GM21526 (cell line): ENCODE measurements around the gene NOL4L.
"Not testable (repeated sequence)": the region's sequence is repeated elsewhere in the genome, so short reads cannot be mapped to it uniquely, and the experiment has no call there.

ENCODE experiments used
- ATAC-seq: cut with Tn5 transposase; IDR thresholded peaks from one replicate; pipeline ENCODE4 v1.9.1; 2021; ENCODE audit warnings: moderate library complexity; ENCODE audit not compliant: unreplicated experiment, low FRiP score

NOL4L gene

GRCh38 chr20:32512047-32512385, 73.1 kb downstream of the NOL4L start:
- no peak for ATAC-seq

DNA sequence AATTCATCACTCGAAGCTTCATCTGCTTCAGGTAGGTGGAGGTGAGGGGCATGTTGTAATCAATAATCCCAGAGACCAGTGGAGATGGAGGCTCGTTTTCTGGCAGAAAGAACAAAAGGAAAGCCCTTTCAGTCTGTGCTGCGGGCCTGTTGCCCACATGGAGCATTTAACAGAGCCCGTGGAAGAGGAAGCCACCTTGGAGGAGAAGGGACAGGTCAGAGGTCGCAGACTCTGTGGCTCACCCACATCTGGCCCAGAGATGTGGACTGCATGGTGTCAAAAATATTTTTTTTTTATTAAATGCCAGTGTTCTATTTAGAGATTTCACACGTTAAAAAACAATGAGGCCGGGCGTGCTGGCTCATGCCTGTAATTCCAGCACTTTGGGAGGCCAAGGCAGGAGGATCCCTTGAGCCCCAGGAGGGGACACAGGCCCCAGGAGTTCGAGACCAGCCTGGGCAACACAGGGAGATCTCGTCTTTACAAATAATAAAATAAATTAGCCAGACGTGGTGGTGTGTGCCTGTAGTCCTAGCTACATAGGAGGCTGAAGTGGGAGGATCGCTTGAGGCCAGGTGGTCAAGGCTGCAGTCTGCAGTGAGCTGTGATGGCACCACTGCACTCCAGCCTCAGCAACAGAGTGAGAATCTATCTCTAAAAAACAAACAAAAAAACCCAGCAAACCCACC, 73.6 kb downstream of the NOL4L start:
- ATAC-seq: no peak

GRCh38 chr20:32510601-32511357, 74.4 kb downstream of the NOL4L start:
- ATAC-seq: no peak

GRCh38 chr20:32510120-32510600, 75.0 kb downstream of the NOL4L start:
- no peak for ATAC-seq

DNA sequence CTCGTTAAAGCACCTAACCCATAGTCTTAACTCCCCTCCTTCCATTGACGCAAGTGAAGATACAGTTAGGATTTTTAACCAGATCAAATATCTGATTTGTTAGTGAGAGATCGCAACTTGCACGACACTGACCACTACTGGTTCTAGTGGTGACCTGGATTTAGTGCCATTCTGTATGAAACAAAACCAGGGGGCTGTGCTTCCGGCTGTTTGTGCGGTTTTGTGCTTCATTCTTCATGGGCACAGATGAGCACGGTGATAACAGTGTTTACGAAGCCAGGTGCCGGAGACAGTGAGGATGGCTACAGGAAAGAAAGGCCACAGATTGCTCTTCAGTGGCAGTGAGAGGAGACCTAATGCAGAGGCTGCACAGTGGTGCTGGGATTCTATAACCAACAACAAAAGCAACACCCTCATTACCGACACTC, 75.5 kb downstream of the NOL4L start:
- ATAC-seq: no peak

- no peak for ATAC-seq
Observed at GRCh38 chr20:32508775-32509119, 76.4 kb downstream of the NOL4L start.

- ATAC-seq: no peak
Observed at GRCh38 chr20:32507998-32508774, 76.9 kb downstream of the NOL4L start.

- no peak for ATAC-seq
Observed at GRCh38 chr20:32506721-32507120, 78.4 kb downstream of the NOL4L start.

- no peak for ATAC-seq
Observed at GRCh38 chr20:32505723-32506473, 79.2 kb downstream of the NOL4L start.

DNA sequence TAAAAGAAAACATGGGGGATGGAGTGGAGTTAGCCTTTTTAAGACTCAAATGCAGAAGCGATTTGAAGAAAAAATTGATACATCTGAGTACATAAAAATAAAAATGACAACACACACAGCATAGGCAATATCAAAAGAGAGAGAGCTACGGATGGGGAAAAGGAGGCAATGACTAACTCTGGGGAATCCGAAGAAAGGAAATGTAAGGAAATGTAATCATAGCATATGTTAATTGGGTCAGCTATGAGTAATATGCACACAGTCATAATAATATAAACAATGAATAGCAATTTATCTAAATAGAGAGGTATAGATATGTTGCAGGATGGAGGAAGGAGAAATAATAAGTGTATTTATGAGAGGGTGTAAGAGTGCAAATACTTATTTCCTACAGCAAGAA, 83.4 kb downstream of the NOL4L start:
- ATAC-seq: no peak

- ATAC-seq: no peak
Observed at GRCh38 chr20:32497589-32498224, 87.4 kb downstream of the NOL4L start.

DNA sequence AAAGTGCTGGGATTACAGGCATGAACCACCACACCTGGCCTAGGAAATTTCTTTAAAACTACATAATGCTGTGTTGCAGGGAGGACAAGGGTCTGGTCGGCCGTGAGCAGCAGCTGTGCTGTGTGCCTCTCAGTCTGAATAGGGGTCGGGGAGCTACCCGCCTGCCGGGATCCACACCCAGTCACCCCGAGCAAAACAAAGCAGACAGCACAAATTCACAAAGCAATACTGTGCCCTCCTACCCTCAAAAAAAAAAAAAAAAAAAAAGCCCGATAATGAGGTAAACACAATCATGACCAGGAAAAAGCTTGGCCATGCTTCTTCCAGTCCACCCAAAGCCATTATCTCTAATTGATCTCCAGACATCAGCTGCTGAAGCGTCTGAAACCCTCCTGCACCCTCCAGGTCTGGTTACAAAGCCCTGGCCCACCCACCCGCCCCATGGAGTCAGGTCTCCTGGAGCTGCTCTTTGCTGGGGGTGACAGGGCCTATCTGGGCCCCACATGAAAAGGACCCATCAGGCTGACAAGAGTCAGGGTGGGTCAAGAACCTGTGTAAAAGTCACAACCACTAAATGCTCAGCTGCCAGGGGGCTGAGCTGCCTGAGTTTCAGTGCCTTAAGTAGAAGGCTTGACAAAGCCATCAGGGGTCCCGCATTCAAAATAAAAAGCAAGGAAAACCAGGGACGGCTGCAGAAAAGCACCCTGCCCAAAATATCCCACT, 88.2 kb downstream of the NOL4L start:
- no peak for ATAC-seq

DNA sequence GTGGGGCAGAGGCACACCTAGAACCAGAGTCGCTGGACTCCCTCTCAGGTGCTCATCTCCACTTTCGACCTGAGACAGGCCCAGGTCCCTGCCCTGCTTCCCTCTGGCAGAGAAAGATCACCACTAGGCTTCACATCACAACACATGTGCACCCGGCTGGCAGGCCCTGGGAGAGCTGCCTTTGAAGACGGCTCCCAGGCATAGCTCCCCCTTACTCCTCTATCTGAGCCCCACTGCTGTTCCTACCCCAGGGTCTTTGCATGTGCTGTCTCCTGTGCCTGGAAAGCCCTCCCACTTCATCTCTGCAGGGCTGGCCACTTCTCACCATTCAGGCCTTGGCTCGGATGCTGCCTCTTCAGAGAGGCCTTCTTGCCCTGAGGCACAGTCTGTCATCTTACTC, 89.2 kb downstream of the NOL4L start:
- no peak for ATAC-seq

DNA sequence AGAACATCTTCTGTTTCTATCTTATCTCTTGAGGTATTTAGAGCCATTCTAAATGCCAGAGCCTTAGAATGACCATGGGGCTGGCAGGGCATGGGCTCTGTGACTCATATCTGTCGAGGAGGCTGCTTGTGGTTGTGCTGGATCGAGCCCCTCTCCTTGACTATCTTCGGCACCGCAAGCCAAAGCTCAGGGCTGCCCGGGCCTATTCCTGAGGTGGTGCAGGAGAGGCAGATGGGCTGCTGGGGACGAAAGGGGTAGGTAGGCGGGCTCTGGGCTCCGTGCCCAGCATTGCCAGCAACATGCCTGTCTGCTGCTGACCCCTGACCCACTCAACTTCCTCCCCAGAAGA, 89.9 kb downstream of the NOL4L start:
- ATAC-seq: no peak

DNA sequence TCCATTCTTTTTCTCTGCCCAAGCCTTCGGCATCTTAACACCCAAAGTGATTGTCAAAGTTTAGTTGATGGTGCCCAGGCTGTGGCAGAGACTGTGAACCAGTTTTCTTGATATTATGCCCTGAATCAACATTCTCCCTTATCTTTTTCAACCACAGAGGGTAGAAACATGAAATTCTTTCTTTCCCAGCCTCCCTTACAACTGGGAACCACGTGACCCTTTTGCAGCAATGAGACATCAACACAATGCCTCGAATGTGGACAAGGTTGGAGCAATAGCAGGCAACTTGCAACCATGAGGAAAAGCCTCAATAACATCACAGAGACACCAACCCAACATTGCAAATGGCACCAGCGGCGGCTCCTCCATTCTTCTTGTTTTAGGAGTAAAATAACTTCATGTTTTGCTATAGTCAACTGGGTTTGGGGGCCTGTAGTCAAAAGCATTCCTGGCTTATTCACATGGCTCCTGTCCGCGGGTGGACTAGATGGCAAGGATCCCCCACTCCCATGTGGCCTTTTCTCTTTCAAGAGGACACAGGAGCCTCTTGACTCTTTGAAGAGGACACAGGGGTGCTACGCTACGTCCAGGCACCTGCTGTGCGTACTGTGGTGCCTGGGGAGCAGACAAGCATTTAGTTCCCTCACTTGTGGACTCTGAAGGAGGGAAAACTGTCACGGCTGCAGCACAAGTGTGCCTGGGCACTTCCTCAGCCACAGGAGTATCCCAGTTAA, 90.5 kb downstream of the NOL4L start:
- no peak for ATAC-seq

GRCh38 chr20:32493356-32493755, 91.8 kb downstream of the NOL4L start:
- no peak for ATAC-seq

- not testable (repeated sequence) for ATAC-seq
Observed at GRCh38 chr20:32491764-32492151, 93.4 kb downstream of the NOL4L start.

- ATAC-seq: no peak
Observed at GRCh38 chr20:32490942-32491763, 94.0 kb downstream of the NOL4L start.
